GM23338 (cell line): ENCODE results near the gene CDC42BPB. TPM values are rescaled to one million over a fixed set of nuclear protein-coding genes. Genes with fewer than 3 reads are reported as not detected.

ENCODE experiments used
- ATAC-seq: fragments of 200-7000 bp; cut with Tn5 transposase; 3 replicates; pipeline ENCODE4 v1.9.1; 2020
- DNase-seq: peaks from one replicate; pipeline ENCODE4 v3.0.0-alpha.2; 2015; ENCODE audit warnings: low spot score
- H2AFZ ChIP-seq: fragments of 200-600 bp; sonication (generic); 2 replicates; pipeline ENCODE4 v1.8.0; 2016; ENCODE audit warnings: antibody characterized with exemption, mild to moderate bottlenecking, moderate library complexity
- H3F3A ChIP-seq: fragments of 200-600 bp; sonication (generic); replicated peaks from 2 replicates; pipeline ENCODE4 v1.8.0; 2017; ENCODE audit warnings: antibody characterized with exemption, mixed run types, low read depth
- H3K27ac ChIP-seq: fragments of 200-600 bp; sonication (generic); 2 replicates; pipeline ENCODE4 v1.6.1; 2016; ENCODE audit warnings: low read depth
- H3K27me3 ChIP-seq: fragments of 200-600 bp; sonication (generic); 2 replicates; pipeline ENCODE4 v1.8.0; 2016; ENCODE audit warnings: mild to moderate bottlenecking, mixed run types, moderate library complexity; ENCODE audit not compliant: insufficient read depth
- H3K36me3 ChIP-seq: fragments of 200-600 bp; sonication (generic); 2 replicates; pipeline ENCODE4 v1.8.0; 2016; ENCODE audit warnings: mild to moderate bottlenecking; ENCODE audit not compliant: insufficient read depth
- H3K4me1 ChIP-seq: fragments of 200-600 bp; sonication (generic); 2 replicates; pipeline ENCODE4 v1.8.0; 2016; ENCODE audit warnings: mild to moderate bottlenecking, moderate library complexity; ENCODE audit not compliant: insufficient read depth
- H3K4me2 ChIP-seq: fragments of 200-600 bp; sonication (generic); 2 replicates; pipeline ENCODE4 v1.7.1; 2017; ENCODE audit warnings: mixed run types
- H3K4me3 ChIP-seq: fragments of 200-600 bp; sonication (generic); 2 replicates; pipeline ENCODE4 v1.6.1; 2016; ENCODE audit warnings: mixed run types
- H3K79me2 ChIP-seq: fragments of 200-600 bp; sonication (generic); replicated peaks from 2 replicates; pipeline ENCODE4 v1.8.0; 2017; ENCODE audit warnings: mild to moderate bottlenecking; ENCODE audit not compliant: insufficient read depth
- H3K9me2 ChIP-seq: fragments of 200-600 bp; sonication (generic); 2 replicates; pipeline ENCODE4 v1.8.0; 2017; ENCODE audit not compliant: insufficient read depth
- H4K20me1 ChIP-seq: fragments of 200-600 bp; sonication (generic); replicated peaks from 2 replicates; pipeline ENCODE4 v1.8.0; 2017; ENCODE audit warnings: mild to moderate bottlenecking; ENCODE audit not compliant: insufficient read depth
- H3K27ac Mint-ChIP-seq: 2 replicates; pipeline ENCODE4 v1.8.0; 2020; ENCODE audit warnings: inconsistent platforms, mild to moderate bottlenecking, moderate library complexity, mixed read lengths
- H3K27me3 Mint-ChIP-seq: 3 replicates; pipeline ENCODE4 v1.8.0; 2022; ENCODE audit warnings: low read depth, mild to moderate bottlenecking, moderate library complexity, mixed read lengths, inconsistent platforms; ENCODE audit not compliant: insufficient read depth, poor library complexity
- H3K36me3 Mint-ChIP-seq: 3 replicates; pipeline ENCODE4 v1.8.0; 2021; ENCODE audit warnings: low read depth, mild to moderate bottlenecking, inconsistent platforms, moderate library complexity, mixed read lengths
- H3K4me1 Mint-ChIP-seq: 3 replicates; pipeline ENCODE4 v1.8.0; 2020; ENCODE audit warnings: mild to moderate bottlenecking, inconsistent platforms, mixed read lengths
- H3K4me3 Mint-ChIP-seq: 3 replicates; pipeline ENCODE4 v1.8.0; 2021; ENCODE audit warnings: moderate library complexity, mild to moderate bottlenecking, inconsistent platforms, mixed read lengths
- H3K9me3 Mint-ChIP-seq: 3 replicates; pipeline ENCODE4 v1.8.0; 2020; ENCODE audit warnings: moderate library complexity, mild to moderate bottlenecking, inconsistent platforms, mixed read lengths
- JUNB ChIP-seq: IDR thresholded peaks from one replicate; pipeline ENCODE4 v1.6.1; 2016; ENCODE audit warnings: antibody characterized with exemption; ENCODE audit not compliant: unreplicated experiment
- NANOG ChIP-seq: IDR thresholded peaks from 2 replicates; pipeline ENCODE4 v1.6.1; 2016; ENCODE audit warnings: antibody characterized with exemption, borderline replicate concordance
- POLR2AphosphoS5 ChIP-seq: IDR thresholded peaks from 2 replicates; pipeline ENCODE4 v1.6.1; 2016; ENCODE audit warnings: antibody characterized with exemption, low read depth
- ZNF114 ChIP-seq: fragments of 250-450 bp; sonication (Bioruptor Pico); IDR thresholded peaks from 2 replicates; pipeline ENCODE4 v1.5.0; 2020; ENCODE audit warnings: mild to moderate bottlenecking, moderate library complexity
- polyA plus RNA-seq: library from polyadenylated mRNA; unstranded; fragments of >200 nt; fragmentation: Nextera tagmentation; extraction: Ambion mirVana; gene quantifications from 2 replicates; pipeline ENCODE4 v1.2.1, GENCODE V29; 2016
- total RNA-seq: library from RNA; depleted of rRNA; stranded (reverse); fragments of >200 nt; shearing (Covaris generic); gene quantifications from 2 replicates; pipeline ENCODE4 v1.2.3, GENCODE V29; 2014
- TF ChIP-seq, protein P1 (sequence below): fragments of 250-450 bp; sonication (Bioruptor Pico); IDR thresholded peaks from 2 replicates; pipeline ENCODE4 v1.5.0; 2020; ENCODE audit warnings: mild to moderate bottlenecking, moderate library complexity

The CDC42BPB gene
- total and polyA plus RNA-seq, 2 experiments from 2014 or later, result 12.3 to 127 TPM

DNA sequence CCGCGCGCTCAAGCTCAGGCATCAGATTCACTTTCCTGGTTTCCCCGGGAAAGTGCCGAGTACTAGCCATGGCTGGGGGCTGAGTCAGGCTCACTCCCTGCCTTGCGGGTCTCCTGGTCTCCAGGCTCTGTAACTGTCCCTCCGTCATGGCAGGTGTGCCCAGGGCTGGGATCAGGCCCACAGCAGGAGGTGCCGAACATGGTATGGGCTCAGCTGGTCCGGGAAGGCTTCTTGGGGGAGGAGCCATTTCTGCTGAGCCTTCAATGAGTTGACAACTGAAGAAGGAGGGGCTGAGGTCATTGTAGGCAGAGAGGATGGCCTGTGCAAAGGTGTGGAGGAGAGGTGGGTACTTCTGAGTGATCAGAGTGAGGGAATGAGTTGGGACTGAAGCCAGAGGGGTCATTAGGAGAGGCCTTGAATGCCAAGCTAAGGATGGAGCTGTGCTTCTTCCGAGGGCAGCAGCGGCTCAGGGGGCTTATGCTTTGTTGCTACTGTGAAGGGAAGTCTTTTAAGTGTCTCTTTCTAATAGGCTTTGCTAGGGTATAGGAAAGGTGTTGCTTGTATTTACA, 37.9 kb upstream of the CDC42BPB start:
- Histone ChIP-seq H3K79me2 (no peaks in the 10 kb centered on the region), H2AFZ (no peak overlapping the region), H3F3A (0 out of 2 replicates have a peak, but pooled peaks cover 4% of the 10 kb centered on the region), H3K36me3 (no peaks in the 10 kb centered on the region), H3K4me3 (no peak overlapping the region), H3K4me2 (no peak overlapping the region), H3K27me3 (peaks cover 9% of the 10 kb centered on the region; the same call in 1 of the 2 replicates), H4K20me1 (no peaks in the 10 kb centered on the region), H3K27ac (no peak overlapping the region), H3K9me2 (no peaks in the 10 kb centered on the region), H3K4me1 (peaks cover 11% of the 10 kb centered on the region)
- Mint-ChIP-seq H3K27me3 (peaks cover 20% of the 10 kb centered on the region), H3K9me3 (no peaks in the 10 kb centered on the region), H3K36me3 (no peaks in the 10 kb centered on the region), H3K4me3 (no peak overlapping the region), H3K27ac (no peak overlapping the region), H3K4me1 (peaks cover 16% of the 10 kb centered on the region)
- DNase-seq, result no peak
- TF ChIP-seq JUNB, result no peak
- no peak for ATAC-seq

DNA sequence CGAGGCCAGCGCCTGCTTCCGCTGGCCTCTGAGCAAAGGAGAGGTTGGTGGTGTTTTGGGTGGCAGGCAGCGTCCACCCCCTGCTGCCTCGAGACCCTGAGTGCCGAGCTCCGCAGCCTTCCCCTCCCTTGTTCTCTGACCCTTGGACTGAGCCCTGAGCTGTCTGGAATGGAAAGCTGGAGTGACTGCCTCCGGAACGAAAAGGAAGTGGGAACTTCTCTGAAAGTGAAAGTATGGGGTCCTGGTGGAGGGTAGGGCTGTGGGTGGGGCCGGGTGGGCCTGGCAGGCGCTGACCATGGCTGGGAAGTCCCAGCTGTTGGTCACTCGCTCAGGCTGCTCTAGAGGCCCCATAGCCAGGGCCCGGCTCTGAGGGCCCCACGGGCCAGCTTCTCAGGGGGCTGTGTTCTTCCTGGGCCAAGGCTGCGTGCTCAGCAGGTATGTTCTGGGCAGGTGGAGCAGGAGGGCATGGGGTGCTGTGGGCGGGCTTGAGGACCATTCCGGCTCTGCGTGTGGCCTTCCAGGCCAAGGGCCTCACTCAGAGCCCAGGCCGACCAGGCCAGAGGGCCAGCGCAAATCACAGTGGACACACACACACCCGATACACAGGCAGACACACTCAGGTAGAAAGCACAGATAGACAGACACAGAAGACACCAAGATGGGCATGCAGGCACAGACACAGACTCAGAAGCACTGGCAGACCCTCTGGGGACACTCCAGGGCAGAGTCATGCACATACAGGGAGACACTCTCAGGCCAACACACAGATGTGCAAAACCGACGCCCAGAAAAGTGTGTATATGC, 37.3 kb upstream of the CDC42BPB start, which contains the start of gene EXOC3L4:
Gene EXOC3L4, plus strand, starts transcription at position 320 of the 804 bp plus-strand sequence. CDS start 5,495 bp downstream, outside the sequence.
- no peak within 1 kb of the TSS for H3K4me3 ChIP-seq
- H3K79me2 ChIP-seq, result no peaks in the 10 kb centered on the region
- TF ChIP-seq POLR2AphosphoS5, result no peak
- TF ChIP-seq ZNF114 (CRISPR knock-in tag), result no peak
- TF ChIP-seq NANOG, result no peak
- TF ChIP-seq, protein P1, sequence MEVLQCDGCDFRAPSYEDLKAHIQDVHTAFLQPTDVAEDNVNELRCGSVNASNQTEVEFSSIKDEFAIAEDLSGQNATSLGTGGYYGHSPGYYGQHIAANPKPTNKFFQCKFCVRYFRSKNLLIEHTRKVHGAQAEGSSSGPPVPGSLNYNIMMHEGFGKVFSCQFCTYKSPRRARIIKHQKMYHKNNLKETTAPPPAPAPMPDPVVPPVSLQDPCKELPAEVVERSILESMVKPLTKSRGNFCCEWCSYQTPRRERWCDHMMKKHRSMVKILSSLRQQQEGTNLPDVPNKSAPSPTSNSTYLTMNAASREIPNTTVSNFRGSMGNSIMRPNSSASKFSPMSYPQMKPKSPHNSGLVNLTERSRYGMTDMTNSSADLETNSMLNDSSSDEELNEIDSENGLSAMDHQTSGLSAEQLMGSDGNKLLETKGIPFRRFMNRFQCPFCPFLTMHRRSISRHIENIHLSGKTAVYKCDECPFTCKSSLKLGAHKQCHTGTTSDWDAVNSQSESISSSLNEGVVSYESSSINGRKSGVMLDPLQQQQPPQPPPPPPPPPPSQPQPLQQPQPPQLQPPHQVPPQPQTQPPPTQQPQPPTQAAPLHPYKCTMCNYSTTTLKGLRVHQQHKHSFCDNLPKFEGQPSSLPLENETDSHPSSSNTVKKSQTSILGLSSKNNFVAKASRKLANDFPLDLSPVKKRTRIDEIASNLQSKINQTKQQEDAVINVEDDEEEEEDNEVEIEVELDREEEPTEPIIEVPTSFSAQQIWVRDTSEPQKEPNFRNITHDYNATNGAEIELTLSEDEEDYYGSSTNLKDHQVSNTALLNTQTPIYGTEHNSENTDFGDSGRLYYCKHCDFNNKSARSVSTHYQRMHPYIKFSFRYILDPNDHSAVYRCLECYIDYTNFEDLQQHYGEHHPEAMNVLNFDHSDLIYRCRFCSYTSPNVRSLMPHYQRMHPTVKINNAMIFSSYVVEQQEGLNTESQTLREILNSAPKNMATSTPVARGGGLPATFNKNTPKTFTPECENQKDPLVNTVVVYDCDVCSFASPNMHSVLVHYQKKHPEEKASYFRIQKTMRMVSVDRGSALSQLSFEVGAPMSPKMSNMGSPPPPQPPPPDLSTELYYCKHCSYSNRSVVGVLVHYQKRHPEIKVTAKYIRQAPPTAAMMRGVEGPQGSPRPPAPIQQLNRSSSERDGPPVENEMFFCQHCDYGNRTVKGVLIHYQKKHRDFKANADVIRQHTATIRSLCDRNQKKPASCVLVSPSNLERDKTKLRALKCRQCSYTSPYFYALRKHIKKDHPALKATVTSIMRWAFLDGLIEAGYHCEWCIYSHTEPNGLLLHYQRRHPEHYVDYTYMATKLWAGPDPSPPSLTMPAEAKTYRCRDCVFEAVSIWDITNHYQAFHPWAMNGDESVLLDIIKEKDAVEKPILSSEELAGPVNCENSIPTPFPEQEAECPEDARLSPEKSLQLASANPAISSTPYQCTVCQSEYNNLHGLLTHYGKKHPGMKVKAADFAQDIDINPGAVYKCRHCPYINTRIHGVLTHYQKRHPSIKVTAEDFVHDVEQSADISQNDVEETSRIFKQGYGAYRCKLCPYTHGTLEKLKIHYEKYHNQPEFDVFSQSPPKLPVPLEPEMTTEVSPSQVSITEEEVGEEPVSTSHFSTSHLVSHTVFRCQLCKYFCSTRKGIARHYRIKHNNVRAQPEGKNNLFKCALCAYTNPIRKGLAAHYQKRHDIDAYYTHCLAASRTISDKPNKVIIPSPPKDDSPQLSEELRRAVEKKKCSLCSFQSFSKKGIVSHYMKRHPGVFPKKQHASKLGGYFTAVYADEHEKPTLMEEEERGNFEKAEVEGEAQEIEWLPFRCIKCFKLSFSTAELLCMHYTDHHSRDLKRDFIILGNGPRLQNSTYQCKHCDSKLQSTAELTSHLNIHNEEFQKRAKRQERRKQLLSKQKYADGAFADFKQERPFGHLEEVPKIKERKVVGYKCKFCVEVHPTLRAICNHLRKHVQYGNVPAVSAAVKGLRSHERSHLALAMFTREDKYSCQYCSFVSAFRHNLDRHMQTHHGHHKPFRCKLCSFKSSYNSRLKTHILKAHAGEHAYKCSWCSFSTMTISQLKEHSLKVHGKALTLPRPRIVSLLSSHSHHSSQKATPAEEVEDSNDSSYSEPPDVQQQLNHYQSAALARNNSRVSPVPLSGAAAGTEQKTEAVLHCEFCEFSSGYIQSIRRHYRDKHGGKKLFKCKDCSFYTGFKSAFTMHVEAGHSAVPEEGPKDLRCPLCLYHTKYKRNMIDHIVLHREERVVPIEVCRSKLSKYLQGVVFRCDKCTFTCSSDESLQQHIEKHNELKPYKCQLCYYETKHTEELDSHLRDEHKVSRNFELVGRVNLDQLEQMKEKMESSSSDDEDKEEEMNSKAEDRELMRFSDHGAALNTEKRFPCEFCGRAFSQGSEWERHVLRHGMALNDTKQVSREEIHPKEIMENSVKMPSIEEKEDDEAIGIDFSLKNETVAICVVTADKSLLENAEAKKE (CRISPR knock-in tag), result no peak
- Mint-ChIP-seq H3K4me3 (no peak within 1 kb of the TSS), H3K4me1 (peaks cover 16% of the 10 kb centered on the region), H3K27me3 (peaks cover 21% of the 10 kb centered on the region), H3K27ac (no peak within 1 kb of the TSS), H3K9me3 (no peaks in the 10 kb centered on the region), H3K36me3 (no peaks in the 10 kb centered on the region)
- H3K27ac ChIP-seq, result no peak within 1 kb of the TSS
- H3F3A ChIP-seq, result 0 out of 2 replicates have a peak, but pooled peaks cover 4% of the 10 kb centered on the region
- no peak within 1 kb of the TSS for H3K4me2 ChIP-seq
- H3K9me2 ChIP-seq, result no peaks in the 10 kb centered on the region
- ATAC-seq, result no peak
- DNase-seq, result no peak
- no peaks in the 10 kb centered on the region for H3K36me3 ChIP-seq
- H3K4me1 ChIP-seq, result peaks cover 11% of the 10 kb centered on the region
- no peak within 1 kb of the TSS for H2AFZ ChIP-seq
- H4K20me1 ChIP-seq, result no peaks in the 10 kb centered on the region
- H3K27me3 ChIP-seq, result peaks cover 12% of the 10 kb centered on the region; the same call in 1 of the 2 replicates
